ENCODE measurements around the gene BLOC1S2. TPM values are rescaled to one million over a fixed set of nuclear protein-coding genes. Genes with fewer than 3 reads are reported as not detected.

Gene BLOC1S2
- total and polyA plus RNA-seq, 2 of the 8 experiments (the other 6 are each of a cell fraction or from before 2014, with no cell fraction given) = 25.1 to 50.6 TPM

DNA sequence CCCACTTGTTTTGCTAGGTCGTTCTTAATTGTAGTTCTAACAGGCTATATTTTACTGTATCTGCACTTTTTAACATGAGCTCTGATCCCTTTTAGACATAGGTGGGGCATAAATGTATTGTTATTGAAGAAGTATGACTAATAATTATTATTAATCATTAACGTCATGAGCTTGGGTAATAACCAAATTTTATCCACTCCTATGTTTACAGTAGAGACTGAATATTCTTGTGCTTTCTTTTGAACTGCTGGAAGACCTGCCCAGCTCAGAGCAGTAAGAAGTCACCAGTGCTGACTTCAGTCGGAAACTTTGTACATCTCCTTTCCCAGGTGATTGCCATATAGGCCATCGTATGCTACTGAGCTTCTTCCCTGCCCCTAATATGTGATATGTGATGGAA is 24.8 kb upstream of the BLOC1S2 start:
- Histone ChIP-seq H4K5ac (ENCODE audit: insufficient read length, low read depth, low read length) (no peak overlapping the region), H3K14ac (ENCODE audit: insufficient read length) (no peak overlapping the region), H2BK5ac (ENCODE audit: low read depth, low read length) (no peak overlapping the region), H3K79me2 (ENCODE audit: control insufficient read depth in 1 of 2, insufficient read depth in 2 of 2, low read length in 2 of 2) (no peaks in the 10 kb centered on the region), H3K36me3 (ENCODE audit: control insufficient read depth in 2 of 4, insufficient read depth in 4 of 4, low read length in 3 of 4) (no peaks in the 10 kb centered on the region), H3K27me3 (replicated peaks in 1 of 4; ENCODE audit: control insufficient read depth in 3 of 4, extremely low read depth in 1 of 4, insufficient read depth in 3 of 4, low read length in 3 of 4) (no peaks in the 10 kb centered on the region; a peak in 1 of 7 replicates), H3K9me3 (ENCODE audit: insufficient read depth in 2 of 2, low read depth in 1 of 2, low read length in 1 of 2) (no peaks in the 10 kb centered on the region), H4K91ac (replicated peaks; ENCODE audit: insufficient read length, low read length) (no peak overlapping the region), H3K4me2 (ENCODE audit: insufficient read depth in 1 of 2, low read depth in 2 of 2, low read length in 2 of 2) (no peak overlapping the region), H2BK12ac (ENCODE audit: low read depth, low read length) (no peak overlapping the region), H2AFZ (ENCODE audit: low read length) (no peak overlapping the region), H3K4ac (replicated peaks; ENCODE audit: insufficient read length, low read depth, low read length) (no peak overlapping the region), H3K23ac (ENCODE audit: insufficient read length) (no peak overlapping the region), H2BK20ac (ENCODE audit: low read length) (no peak overlapping the region), H2BK120ac (replicated peaks; ENCODE audit: low read depth, low read length) (no peak overlapping the region), H3K56ac (replicated peaks; ENCODE audit: insufficient read length, low read depth, low read length) (no peak overlapping the region), H4K20me1 (replicated peaks in 1 of 2; ENCODE audit: control insufficient read depth in 1 of 2, insufficient read depth in 2 of 2, low read length in 2 of 2) (no peaks in the 10 kb centered on the region), H3K27ac (ENCODE audit: low read depth, low read length) (no peak overlapping the region), H3K23me2 (ENCODE audit: low read depth, low read length) (no peaks in the 10 kb centered on the region), H3K4me3 (ENCODE audit: extremely low read depth in 1 of 4, insufficient read depth in 2 of 4, low read depth in 3 of 4, low read length in 4 of 4) (no peak overlapping the region), H3K9ac (replicated peaks in 1 of 4; ENCODE audit: extremely low read depth in 1 of 4, low read depth in 3 of 4, low read length in 3 of 4) (no peak overlapping the region), H2AK5ac (ENCODE audit: low read depth, low read length) (no peak overlapping the region), H3K18ac (ENCODE audit: extremely low read depth, low read length) (no peak overlapping the region), H4K8ac (ENCODE audit: extremely low read depth, insufficient read depth, low read length) (no peak overlapping the region), H3K79me1 (ENCODE audit: low read depth, low read length) (no peaks in the 10 kb centered on the region), H2BK15ac (ENCODE audit: low read length) (no peak overlapping the region), H3K4me1 (replicated peaks in 1 of 4; ENCODE audit: control insufficient read depth in 3 of 4, insufficient read depth in 4 of 4, low read length in 3 of 4) (no peaks in the 10 kb centered on the region)
- POLR2A ChIA-PET (ENCODE audit: partially characterized antibody) = no interaction called here
- DNase-seq (ENCODE audit: low read depth in 1 of 2, low spot score in 2 of 2) = no peak
- CTCF ChIA-PET (ENCODE audit: partially characterized antibody) = interaction anchor here (1.2 to 3.1 kb wide), 2 partner anchors 15 to 206 kb away, joined by 3 to 13 read pairs; no protein-coding TSS in a partner anchor
- FAIRE-seq = no peak
- WGBS, 2 experiments (ENCODE audit: extremely low coverage in 1 of 2, insufficient coverage in 1 of 2, insufficient read length in 1 of 2, insufficient replicate concordance in 2 of 2, low coverage in 1 of 2, low lambda C conversion rate in 2 of 2, missing lambda C conversion rate in 1 of 2) = 87% methylated on average over 4 of the region's 4 CpGs; no CpG with 5 or more reads in 1 of the 2 experiments
- TF ChIP-seq KDM5A (IDR thresholded peaks at IDR 0.05; ENCODE audit: low read length) = no peak
- TF ChIP-seq, protein P1, sequence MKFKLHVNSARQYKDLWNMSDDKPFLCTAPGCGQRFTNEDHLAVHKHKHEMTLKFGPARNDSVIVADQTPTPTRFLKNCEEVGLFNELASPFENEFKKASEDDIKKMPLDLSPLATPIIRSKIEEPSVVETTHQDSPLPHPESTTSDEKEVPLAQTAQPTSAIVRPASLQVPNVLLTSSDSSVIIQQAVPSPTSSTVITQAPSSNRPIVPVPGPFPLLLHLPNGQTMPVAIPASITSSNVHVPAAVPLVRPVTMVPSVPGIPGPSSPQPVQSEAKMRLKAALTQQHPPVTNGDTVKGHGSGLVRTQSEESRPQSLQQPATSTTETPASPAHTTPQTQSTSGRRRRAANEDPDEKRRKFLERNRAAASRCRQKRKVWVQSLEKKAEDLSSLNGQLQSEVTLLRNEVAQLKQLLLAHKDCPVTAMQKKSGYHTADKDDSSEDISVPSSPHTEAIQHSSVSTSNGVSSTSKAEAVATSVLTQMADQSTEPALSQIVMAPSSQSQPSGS (IDR thresholded peaks at IDR 0.05; ENCODE audit: low read length) = no peak
- no peak for TF ChIP-seq TAF1 (IDR thresholded peaks at IDR 0.05; ENCODE audit: low read depth, low read length)
- TF ChIP-seq, protein P2, sequence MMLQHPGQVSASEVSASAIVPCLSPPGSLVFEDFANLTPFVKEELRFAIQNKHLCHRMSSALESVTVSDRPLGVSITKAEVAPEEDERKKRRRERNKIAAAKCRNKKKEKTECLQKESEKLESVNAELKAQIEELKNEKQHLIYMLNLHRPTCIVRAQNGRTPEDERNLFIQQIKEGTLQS (IDR thresholded peaks at IDR 0.05; ENCODE audit: insufficient read depth, low read depth, low read length) = no peak
- TF ChIP-seq, protein P3, sequence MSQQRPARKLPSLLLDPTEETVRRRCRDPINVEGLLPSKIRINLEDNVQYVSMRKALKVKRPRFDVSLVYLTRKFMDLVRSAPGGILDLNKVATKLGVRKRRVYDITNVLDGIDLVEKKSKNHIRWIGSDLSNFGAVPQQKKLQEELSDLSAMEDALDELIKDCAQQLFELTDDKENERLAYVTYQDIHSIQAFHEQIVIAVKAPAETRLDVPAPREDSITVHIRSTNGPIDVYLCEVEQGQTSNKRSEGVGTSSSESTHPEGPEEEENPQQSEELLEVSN (IDR thresholded peaks at IDR 0.05) = no peak
- no peak for TF ChIP-seq CTBP2 (IDR thresholded peaks at IDR 0.05; ENCODE audit: borderline replicate concordance, insufficient read depth, insufficient read length, low read length)
- no peak for TF ChIP-seq SIN3A (conservative IDR thresholded peaks at IDR 0.05 in 1 of 2, IDR thresholded peaks at IDR 0.05 in 1 of 2; ENCODE audit: low read depth in 1 of 2, low read length in 2 of 2)
- no peak for TF ChIP-seq YY1 (IDR thresholded peaks at IDR 0.05; ENCODE audit: low read depth, low read length)
- TF ChIP-seq HDAC2 (IDR thresholded peaks at IDR 0.05; ENCODE audit: borderline replicate concordance in 1 of 2, low read depth in 2 of 2, low read length in 2 of 2) = no peak
- TF ChIP-seq CBX8 (IDR thresholded peaks at IDR 0.05; ENCODE audit: borderline replicate concordance, low read depth, low read length) = no peak
